Ovary (tissue), 3 donors: ENCODE measurements around the gene TMUB2.

Experiments used
- POLR2A ChIP-seq: fragments of 450-650 bp; IDR thresholded peaks from one replicate; pipeline ENCODE4 v1.6.1; 2017; ENCODE audit warnings: antibody characterized with exemption, mild to moderate bottlenecking, moderate library complexity
- TF ChIP-seq, protein P1 (sequence below), 3 donors: fragments of 450-650 bp in 2 of 3; fragments of 200-600 bp in 1 of 3; IDR thresholded peaks; one replicate each; pipeline versions ENCODE4 v1.5.1 to v1.8.0; 2016 to 2022; ENCODE audit warnings: antibody characterized with exemption in 3 of 3, mild to moderate bottlenecking in 1 of 3
- donor health status: DM: no; HTN: no; CAD: no.

DNA sequence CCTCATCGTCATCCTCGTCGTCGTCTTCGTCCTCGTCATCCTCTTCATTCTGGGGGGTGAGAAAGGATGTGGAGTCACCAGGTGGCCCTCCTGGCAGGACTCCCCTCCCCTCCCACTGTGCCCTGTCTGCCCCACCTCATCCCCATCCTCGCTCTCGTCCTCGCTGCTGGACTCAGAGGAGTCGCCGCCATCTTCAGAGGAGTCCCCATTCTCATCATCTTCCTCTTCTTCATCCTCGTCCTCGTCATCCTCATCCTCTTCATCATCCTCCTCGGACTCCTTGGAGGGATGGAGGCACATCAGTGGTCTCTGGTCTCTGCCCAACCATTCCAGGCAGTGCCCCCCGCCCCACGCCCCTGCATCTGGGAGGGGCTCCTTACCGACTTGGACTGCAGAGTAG is 20.5 kb downstream of the TMUB2 start:
- TF ChIP-seq, protein P1, sequence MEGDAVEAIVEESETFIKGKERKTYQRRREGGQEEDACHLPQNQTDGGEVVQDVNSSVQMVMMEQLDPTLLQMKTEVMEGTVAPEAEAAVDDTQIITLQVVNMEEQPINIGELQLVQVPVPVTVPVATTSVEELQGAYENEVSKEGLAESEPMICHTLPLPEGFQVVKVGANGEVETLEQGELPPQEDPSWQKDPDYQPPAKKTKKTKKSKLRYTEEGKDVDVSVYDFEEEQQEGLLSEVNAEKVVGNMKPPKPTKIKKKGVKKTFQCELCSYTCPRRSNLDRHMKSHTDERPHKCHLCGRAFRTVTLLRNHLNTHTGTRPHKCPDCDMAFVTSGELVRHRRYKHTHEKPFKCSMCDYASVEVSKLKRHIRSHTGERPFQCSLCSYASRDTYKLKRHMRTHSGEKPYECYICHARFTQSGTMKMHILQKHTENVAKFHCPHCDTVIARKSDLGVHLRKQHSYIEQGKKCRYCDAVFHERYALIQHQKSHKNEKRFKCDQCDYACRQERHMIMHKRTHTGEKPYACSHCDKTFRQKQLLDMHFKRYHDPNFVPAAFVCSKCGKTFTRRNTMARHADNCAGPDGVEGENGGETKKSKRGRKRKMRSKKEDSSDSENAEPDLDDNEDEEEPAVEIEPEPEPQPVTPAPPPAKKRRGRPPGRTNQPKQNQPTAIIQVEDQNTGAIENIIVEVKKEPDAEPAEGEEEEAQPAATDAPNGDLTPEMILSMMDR (IDR thresholded peaks at IDR 0.05) = no peak
- TF ChIP-seq POLR2A = no peak
